ENCODE results near the gene AOAH. TPM values are rescaled to one million over a fixed set of nuclear protein-coding genes. Genes with fewer than 3 reads are reported as not detected.

AOAH gene
- total RNA-seq, 1 experiment from 2014 or later = 0.39 TPM

DNA sequence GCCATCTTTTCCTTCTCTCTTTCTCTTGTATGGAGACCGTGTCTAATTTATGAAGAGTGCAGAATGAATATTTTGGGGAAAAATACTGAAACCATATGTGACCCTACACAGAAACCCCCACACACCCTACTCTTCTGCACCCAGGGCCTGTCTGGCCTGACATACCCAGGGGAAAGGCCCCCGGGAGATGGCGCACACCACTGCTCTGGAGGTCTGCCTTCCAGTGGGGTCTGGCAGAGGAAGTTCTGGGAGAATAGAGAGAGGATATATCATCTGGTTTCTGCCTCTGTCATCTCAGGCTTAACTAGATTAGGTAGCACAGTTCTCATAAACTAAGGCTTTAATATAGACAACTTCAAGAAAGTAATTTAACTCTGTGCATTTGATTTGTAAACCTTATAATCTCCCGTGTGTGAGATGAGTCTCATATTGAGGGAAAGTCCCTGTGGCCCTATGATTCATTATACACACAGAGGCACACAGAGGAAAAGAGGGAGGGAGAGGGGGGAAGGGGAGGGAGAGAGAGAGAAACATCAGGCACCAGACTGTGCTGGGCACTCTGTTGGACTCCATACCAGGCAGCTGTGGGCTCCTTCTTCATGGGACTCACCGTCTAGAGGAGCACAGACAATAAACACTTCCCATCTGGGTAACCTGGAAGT, 123.3 kb downstream of the AOAH start:
- Histone ChIP-seq H2AFZ (ENCODE audit: low read length) (no peak overlapping the region), H2BK15ac (ENCODE audit: low read depth, low read length) (no peak overlapping the region), H3K27ac (ENCODE audit: insufficient read length, low read depth, low read length) (no peak overlapping the region), H3K79me1 (ENCODE audit: insufficient read depth, low read depth, low read length, poor library complexity, severe bottlenecking) (no peaks in the 10 kb centered on the region), H3K4ac (ENCODE audit: low read depth, low read length) (no peak overlapping the region), H3K9ac (ENCODE audit: extremely low read depth, insufficient read length, low read length) (no peak overlapping the region), H3K23ac (ENCODE audit: insufficient read length, low read depth, low read length) (no peak overlapping the region), H3K4me1 (ENCODE audit: insufficient read depth, low read length) (no peaks in the 10 kb centered on the region; the same call in 1 of the 2 replicates), H2BK20ac (ENCODE audit: low read depth, low read length, poor library complexity, severe bottlenecking) (no peak overlapping the region), H3K27me3 (ENCODE audit: insufficient read depth, low read length) (no peaks in the 10 kb centered on the region), H3K9me3 (ENCODE audit: control insufficient read depth, low read depth, low read length) (no peaks in the 10 kb centered on the region), H4K8ac (replicated peaks; ENCODE audit: insufficient read length, low read depth, low read length) (no peak overlapping the region), H2BK12ac (ENCODE audit: insufficient read length, low read depth, low read length) (no peak overlapping the region), H2BK120ac (ENCODE audit: low read depth, low read length, poor library complexity, severe bottlenecking) (no peak overlapping the region), H4K91ac (ENCODE audit: insufficient read length, low read depth, low read length) (no peak overlapping the region), H3K14ac (ENCODE audit: insufficient read depth, low read length) (no peak overlapping the region), H3K56ac (ENCODE audit: insufficient read length, low read depth, low read length) (no peak overlapping the region), H4K20me1 (ENCODE audit: control insufficient read depth, insufficient read depth, insufficient read length) (no peaks in the 10 kb centered on the region), H3K18ac (ENCODE audit: insufficient read length, low read depth, low read length) (no peak overlapping the region), H2BK5ac (ENCODE audit: insufficient read length, low read length) (no peak overlapping the region), H4K5ac (ENCODE audit: insufficient read length, low read depth, low read length) (no peak overlapping the region), H3K79me2 (ENCODE audit: insufficient read depth, low read length) (no peaks in the 10 kb centered on the region), H3K23me2 (ENCODE audit: insufficient read length, low read depth, low read length, poor library complexity, severe bottlenecking) (no peaks in the 10 kb centered on the region), H2AK5ac (ENCODE audit: insufficient read length, low read length) (no peak overlapping the region), H3T11ph (ENCODE audit: low read length) (no peak overlapping the region), H3K4me2 (ENCODE audit: insufficient read depth, insufficient read length, low read length) (no peak overlapping the region)
- no CpG with 5 or more reads among the region's 5 CpGs for WGBS (ENCODE audit: extremely low coverage, insufficient read length, low lambda C conversion rate)
- Mint-ChIP-seq H3K4me1 (peaks cover 6 to 19% of the 10 kb centered on the region in 2 experiments), H3K27me3 (ENCODE audit: low read depth) (no peaks in the 10 kb centered on the region), H3K4me3 (no peak overlapping the region), H3K36me3 (ENCODE audit: insufficient read depth in 1 of 3, low read depth in 3 of 3) (no peaks in the 10 kb centered on the region), H3K9me3 (no peaks in the 10 kb centered on the region), H3K27ac (no peak overlapping the region)
- DNase-seq = no peak
- TF ChIP-seq, protein P1, sequence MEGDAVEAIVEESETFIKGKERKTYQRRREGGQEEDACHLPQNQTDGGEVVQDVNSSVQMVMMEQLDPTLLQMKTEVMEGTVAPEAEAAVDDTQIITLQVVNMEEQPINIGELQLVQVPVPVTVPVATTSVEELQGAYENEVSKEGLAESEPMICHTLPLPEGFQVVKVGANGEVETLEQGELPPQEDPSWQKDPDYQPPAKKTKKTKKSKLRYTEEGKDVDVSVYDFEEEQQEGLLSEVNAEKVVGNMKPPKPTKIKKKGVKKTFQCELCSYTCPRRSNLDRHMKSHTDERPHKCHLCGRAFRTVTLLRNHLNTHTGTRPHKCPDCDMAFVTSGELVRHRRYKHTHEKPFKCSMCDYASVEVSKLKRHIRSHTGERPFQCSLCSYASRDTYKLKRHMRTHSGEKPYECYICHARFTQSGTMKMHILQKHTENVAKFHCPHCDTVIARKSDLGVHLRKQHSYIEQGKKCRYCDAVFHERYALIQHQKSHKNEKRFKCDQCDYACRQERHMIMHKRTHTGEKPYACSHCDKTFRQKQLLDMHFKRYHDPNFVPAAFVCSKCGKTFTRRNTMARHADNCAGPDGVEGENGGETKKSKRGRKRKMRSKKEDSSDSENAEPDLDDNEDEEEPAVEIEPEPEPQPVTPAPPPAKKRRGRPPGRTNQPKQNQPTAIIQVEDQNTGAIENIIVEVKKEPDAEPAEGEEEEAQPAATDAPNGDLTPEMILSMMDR (conservative IDR thresholded peaks at IDR 0.05) = no peak

Data from H9 (cell line).